H9 (cell line): ENCODE measurements around the gene TMEM176A. TPM values are rescaled to one million over a fixed set of nuclear protein-coding genes. Genes with fewer than 3 reads are reported as not detected.

Source experiments
- DNase-seq: peaks from one replicate; pipeline ENCODE4 v3.0.0-alpha.2; 2017
- H2AFZ ChIP-seq: one replicate; pipeline ENCODE4 v1.6.1; 2013; ENCODE audit warnings: mild to moderate bottlenecking, low read length, control low read depth, moderate library complexity
- H2AK5ac ChIP-seq: 2 replicates; pipeline ENCODE4 v1.6.1; 2013; ENCODE audit warnings: low read length, control low read depth, mixed read lengths; ENCODE audit not compliant: insufficient read length
- H2BK120ac ChIP-seq: one replicate; pipeline ENCODE4 v1.6.1; 2013; ENCODE audit warnings: low read depth, mild to moderate bottlenecking, low read length, control low read depth, inconsistent platforms; ENCODE audit not compliant: poor library complexity, severe bottlenecking
- H2BK12ac ChIP-seq: 2 replicates; pipeline ENCODE4 v1.6.1; 2013; ENCODE audit warnings: low read length, control low read depth, mixed read lengths, low read depth; ENCODE audit not compliant: insufficient read length
- H2BK15ac ChIP-seq: 2 replicates; pipeline ENCODE4 v1.6.1; 2013; ENCODE audit warnings: low read depth, low read length, control low read depth
- H2BK20ac ChIP-seq: one replicate; pipeline ENCODE4 v1.6.1; 2013; ENCODE audit warnings: low read depth, mild to moderate bottlenecking, low read length, control low read depth, inconsistent platforms; ENCODE audit not compliant: poor library complexity, severe bottlenecking
- H2BK5ac ChIP-seq: 2 replicates; pipeline ENCODE4 v1.6.1; 2013; ENCODE audit warnings: low read length, control low read depth, mixed read lengths; ENCODE audit not compliant: insufficient read length
- H3K14ac ChIP-seq: 2 replicates; pipeline ENCODE4 v1.6.1; 2013; ENCODE audit warnings: low read length, control low read depth; ENCODE audit not compliant: insufficient read depth
- H3K18ac ChIP-seq: 2 replicates; pipeline ENCODE4 v1.6.1; 2013; ENCODE audit warnings: low read depth, mild to moderate bottlenecking, mixed read lengths, low read length, control low read depth; ENCODE audit not compliant: insufficient read length
- H3K23ac ChIP-seq: 2 replicates; pipeline ENCODE4 v1.6.1; 2013; ENCODE audit warnings: low read length, control low read depth, mixed read lengths, low read depth; ENCODE audit not compliant: insufficient read length
- H3K23me2 ChIP-seq: 2 replicates; pipeline ENCODE4 v1.6.1; 2013; ENCODE audit warnings: low read depth, mild to moderate bottlenecking, mixed read lengths, low read length, control low read depth; ENCODE audit not compliant: insufficient read length, poor library complexity, severe bottlenecking
- H3K27ac ChIP-seq: 2 replicates; pipeline ENCODE4 v1.5.1; 2013; ENCODE audit warnings: low read length, control low read depth, mixed read lengths, low read depth; ENCODE audit not compliant: insufficient read length
- H3K27me3 ChIP-seq: 2 replicates; pipeline ENCODE4 v1.6.1; 2013; ENCODE audit warnings: low read length, control low read depth, inconsistent platforms; ENCODE audit not compliant: insufficient read depth
- H3K4ac ChIP-seq: 2 replicates; pipeline ENCODE4 v1.6.1; 2013; ENCODE audit warnings: low read depth, mild to moderate bottlenecking, control low read depth, inconsistent platforms, low read length, moderate library complexity
- H3K4me1 ChIP-seq: 2 replicates; pipeline ENCODE4 v1.6.1; 2013; ENCODE audit warnings: low read length, control low read depth, inconsistent platforms; ENCODE audit not compliant: insufficient read depth
- H3K4me2 ChIP-seq: 2 replicates; pipeline ENCODE4 v1.6.1; 2013; ENCODE audit warnings: low read length, control low read depth, mixed read lengths; ENCODE audit not compliant: insufficient read length, insufficient read depth
- H3K56ac ChIP-seq: 2 replicates; pipeline ENCODE4 v1.6.1; 2013; ENCODE audit warnings: low read depth, mild to moderate bottlenecking, mixed read lengths, low read length, control low read depth; ENCODE audit not compliant: insufficient read length
- H3K79me1 ChIP-seq: 2 replicates; pipeline ENCODE4 v1.6.1; 2013; ENCODE audit warnings: low read depth, mild to moderate bottlenecking, moderate library complexity, low read length, control low read depth, inconsistent platforms; ENCODE audit not compliant: insufficient read depth, poor library complexity, severe bottlenecking
- H3K79me2 ChIP-seq: 2 replicates; pipeline ENCODE4 v1.6.1; 2013; ENCODE audit warnings: low read length, control low read depth, inconsistent platforms; ENCODE audit not compliant: insufficient read depth
- H3K9ac ChIP-seq: 2 replicates; pipeline ENCODE4 v1.6.1; 2013; ENCODE audit warnings: low read length, control low read depth, mixed read lengths; ENCODE audit not compliant: insufficient read length; ENCODE audit errors: extremely low read depth
- H3K9me3 ChIP-seq: one replicate; pipeline ENCODE4 v1.6.1; 2013; ENCODE audit warnings: low read depth, low read length, inconsistent platforms; ENCODE audit not compliant: control insufficient read depth
- H3T11ph ChIP-seq: one replicate; pipeline ENCODE4 v1.6.1; 2013; ENCODE audit warnings: mild to moderate bottlenecking, low read length, control low read depth, inconsistent platforms
- H4K20me1 ChIP-seq: one replicate; pipeline ENCODE4 v1.6.1; 2013; ENCODE audit not compliant: control insufficient read depth, insufficient read length, insufficient read depth
- H4K5ac ChIP-seq: 2 replicates; pipeline ENCODE4 v1.6.1; 2013; ENCODE audit warnings: low read depth, mild to moderate bottlenecking, mixed read lengths, low read length, control low read depth; ENCODE audit not compliant: insufficient read length
- H4K8ac ChIP-seq: replicated peaks from 2 replicates; pipeline ENCODE4 v1.6.1; 2013; ENCODE audit warnings: low read length, control low read depth, mixed read lengths, low read depth; ENCODE audit not compliant: insufficient read length
- H4K91ac ChIP-seq: 2 replicates; pipeline ENCODE4 v1.6.1; 2013; ENCODE audit warnings: low read depth, mild to moderate bottlenecking, moderate library complexity, mixed read lengths, low read length, control low read depth; ENCODE audit not compliant: insufficient read length
- H3K27ac Mint-ChIP-seq, 3 experiments: 2 replicates in 2 of 3; 3 replicates in 1 of 3; pipeline ENCODE4 v1.8.0; 2020 to 2021; ENCODE audit warnings: mixed read lengths in 3 of 3, mild to moderate bottlenecking in 1 of 3, moderate library complexity in 1 of 3
- H3K27me3 Mint-ChIP-seq: 2 replicates; pipeline ENCODE4 v1.8.0; 2021; ENCODE audit warnings: low read depth, mild to moderate bottlenecking, moderate library complexity, mixed read lengths
- H3K36me3 Mint-ChIP-seq, 3 experiments: 2 replicates in 2 of 3; 3 replicates in 1 of 3; pipeline ENCODE4 v1.8.0; 2020 to 2021; ENCODE audit warnings: low read depth in 3 of 3, mixed read lengths in 3 of 3; ENCODE audit not compliant: insufficient read depth in 1 of 3
- H3K4me1 Mint-ChIP-seq, 2 experiments: 2 replicates each; pipeline ENCODE4 v1.8.0; 2020; ENCODE audit warnings: mixed read lengths in 2 of 2
- H3K4me3 Mint-ChIP-seq, 2 experiments: 2 replicates in 1 of 2; 3 replicates in 1 of 2; pipeline ENCODE4 v1.8.0; 2020 to 2021; ENCODE audit warnings: mild to moderate bottlenecking in 2 of 2, mixed read lengths in 2 of 2, moderate library complexity in 1 of 2
- H3K9me3 Mint-ChIP-seq, 2 experiments: 2 replicates in 1 of 2; 3 replicates in 1 of 2; pipeline ENCODE4 v1.8.0; 2020; ENCODE audit warnings: mild to moderate bottlenecking in 2 of 2, mixed read lengths in 2 of 2, moderate library complexity in 1 of 2
- CTCF ChIP-seq: fragments of 200-600 bp; sonication (generic); conservative IDR thresholded peaks from 3 replicates; pipeline ENCODE4 v1.8.0; 2021; ENCODE audit warnings: antibody characterized with exemption, mild to moderate bottlenecking
- WGBS: extraction: QIAGEN DNeasy Blood & Tissue Kit; methylation state at CpG from one replicate; pipeline ENCODE4 v1.1.7; 2013; ENCODE audit warnings: missing lambda C conversion rate, low lambda C conversion rate, mixed read lengths; ENCODE audit not compliant: insufficient read length; ENCODE audit errors: extremely low coverage; 5-methylcytosine and 5-hydroxymethylcytosine counted together
- total RNA-seq: library from RNA; stranded (reverse); gene quantifications from 2 replicates; pipeline ENCODE4 v1.2.1, GENCODE V29; 2021

The TMEM176A gene
- total RNA-seq, 1 experiment from 2014 or later, result not detected

DNA sequence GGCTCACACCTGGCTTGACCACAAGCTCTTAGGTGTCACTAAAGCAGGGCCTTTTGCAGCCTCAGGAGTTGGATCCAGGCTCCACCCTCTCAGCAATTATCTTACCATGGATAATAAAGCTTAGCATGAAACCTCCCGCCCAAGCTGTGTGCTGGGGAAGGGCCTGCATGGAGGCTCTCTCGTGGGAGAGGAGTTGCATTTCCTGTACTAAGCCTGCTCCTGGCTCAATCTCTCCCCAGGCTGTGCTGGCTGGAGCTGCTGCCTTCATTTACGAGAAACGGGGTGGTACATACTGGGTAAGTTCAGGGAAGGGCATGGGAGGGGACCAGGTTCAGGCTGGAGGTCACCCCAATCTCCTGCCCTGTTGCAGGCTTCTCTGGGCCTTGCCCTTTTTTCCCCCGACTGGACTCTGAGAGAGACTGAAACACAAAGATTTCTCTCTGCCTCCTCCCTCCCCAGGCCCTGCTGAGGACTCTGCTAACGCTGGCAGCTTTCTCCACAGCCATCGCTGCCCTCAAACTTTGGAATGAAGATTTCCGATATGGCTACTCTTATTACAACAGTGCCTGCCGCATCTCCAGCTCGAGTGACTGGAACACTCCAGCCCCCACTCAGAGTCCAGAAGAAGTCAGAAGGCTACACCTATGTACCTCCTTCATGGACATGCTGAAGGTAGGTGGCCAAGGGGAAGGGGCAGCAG, 2.7 kb downstream of the TMEM176A start:
- Mint-ChIP-seq H3K27ac (no peak overlapping the region), H3K4me3 (no peak overlapping the region), H3K36me3 (peaks cover 0 to 17% (median 10%) of the 10 kb centered on the region in 3 experiments; a peak in 4 of 7 replicates), H3K27me3 (peaks cover 78% of the 10 kb centered on the region), H3K4me1 (peaks cover 0 to 18% of the 10 kb centered on the region in 2 experiments; a peak in 2 of 4 replicates), H3K9me3 (peaks cover 14 to 21% of the 10 kb centered on the region in 2 experiments)
- Histone ChIP-seq H3K9me3 (no peaks in the 10 kb centered on the region), H2BK120ac (no peak overlapping the region), H3K4ac (no peak overlapping the region), H3K79me2 (no peaks in the 10 kb centered on the region), H3K4me1 (no peaks in the 10 kb centered on the region), H4K91ac (no peak overlapping the region), H2BK5ac (no peak overlapping the region), H3K14ac (no peak overlapping the region; the same call in 1 of the 2 replicates), H2AK5ac (no peak overlapping the region), H3K18ac (no peak overlapping the region), H2BK15ac (no peak overlapping the region), H3K56ac (no peak overlapping the region), H4K20me1 (no peaks in the 10 kb centered on the region), H3K27me3 (peaks cover 35% of the 10 kb centered on the region), H3K23ac (no peak overlapping the region), H4K8ac (no peak overlapping the region), H3K27ac (no peak overlapping the region), H2BK12ac (no peak overlapping the region), H2AFZ (no peak overlapping the region), H3T11ph (no peak overlapping the region), H4K5ac (no peak overlapping the region), H3K23me2 (peaks cover 8% of the 10 kb centered on the region), H2BK20ac (no peak overlapping the region), H3K4me2 (no peak overlapping the region), H3K79me1 (no peaks in the 10 kb centered on the region), H3K9ac (no peak overlapping the region)
- no CpG with 5 or more reads among the region's 10 CpGs for WGBS
- DNase-seq, result no peak
- no peak for TF ChIP-seq CTCF
